OCI-M1 (cell line): Measurements from ENCODE around the gene ZBTB42.
A peak's percentile ranks its signal among the peaks of the same experiment; 100 is the strongest.

Experiments
- DNase-seq: peaks from one replicate; lab custom pipeline; 2025; lab: John Stamatoyannopoulos, UW

Gene ZBTB42

DNA sequence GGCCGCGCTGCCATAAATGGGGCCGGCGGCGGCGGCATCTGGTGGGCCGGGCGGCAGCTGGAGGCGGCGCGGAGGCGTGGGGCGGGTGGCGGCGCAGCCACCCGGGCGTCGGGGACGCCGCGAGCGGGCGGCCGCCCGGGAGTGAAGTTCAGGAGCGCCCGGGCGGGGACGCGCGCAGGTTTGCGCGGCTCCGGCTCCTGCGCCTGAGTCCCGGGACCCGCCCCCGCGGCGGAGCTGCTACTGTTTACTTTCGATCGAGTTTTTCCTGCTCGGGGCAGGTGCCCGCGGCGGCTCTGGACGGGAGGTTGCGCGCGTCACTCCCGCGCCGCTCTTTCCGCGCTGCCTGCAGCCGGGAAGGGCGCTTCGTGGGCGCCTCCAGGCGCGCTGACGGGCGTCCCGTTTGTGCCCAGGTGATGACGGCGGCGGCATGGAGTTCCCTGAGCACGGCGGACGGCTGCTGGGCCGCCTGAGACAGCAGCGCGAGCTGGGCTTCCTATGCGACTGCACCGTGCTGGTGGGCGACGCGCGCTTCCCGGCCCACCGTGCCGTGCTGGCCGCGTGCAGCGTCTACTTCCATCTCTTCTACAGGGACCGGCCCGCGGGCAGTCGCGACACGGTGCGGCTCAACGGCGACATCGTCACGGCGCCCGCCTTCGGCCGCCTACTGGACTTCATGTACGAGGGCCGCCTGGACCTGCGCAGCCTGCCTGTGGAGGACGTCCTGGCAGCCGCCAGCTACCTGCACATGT, at the start of gene ZBTB42:
Gene ZBTB42 (plus strand): TSS at position 331 of the 749 bp plus-strand sequence. CDS start 97 bp downstream, at position 428.
- DNase-seq, result peak; percentile 38

DNA sequence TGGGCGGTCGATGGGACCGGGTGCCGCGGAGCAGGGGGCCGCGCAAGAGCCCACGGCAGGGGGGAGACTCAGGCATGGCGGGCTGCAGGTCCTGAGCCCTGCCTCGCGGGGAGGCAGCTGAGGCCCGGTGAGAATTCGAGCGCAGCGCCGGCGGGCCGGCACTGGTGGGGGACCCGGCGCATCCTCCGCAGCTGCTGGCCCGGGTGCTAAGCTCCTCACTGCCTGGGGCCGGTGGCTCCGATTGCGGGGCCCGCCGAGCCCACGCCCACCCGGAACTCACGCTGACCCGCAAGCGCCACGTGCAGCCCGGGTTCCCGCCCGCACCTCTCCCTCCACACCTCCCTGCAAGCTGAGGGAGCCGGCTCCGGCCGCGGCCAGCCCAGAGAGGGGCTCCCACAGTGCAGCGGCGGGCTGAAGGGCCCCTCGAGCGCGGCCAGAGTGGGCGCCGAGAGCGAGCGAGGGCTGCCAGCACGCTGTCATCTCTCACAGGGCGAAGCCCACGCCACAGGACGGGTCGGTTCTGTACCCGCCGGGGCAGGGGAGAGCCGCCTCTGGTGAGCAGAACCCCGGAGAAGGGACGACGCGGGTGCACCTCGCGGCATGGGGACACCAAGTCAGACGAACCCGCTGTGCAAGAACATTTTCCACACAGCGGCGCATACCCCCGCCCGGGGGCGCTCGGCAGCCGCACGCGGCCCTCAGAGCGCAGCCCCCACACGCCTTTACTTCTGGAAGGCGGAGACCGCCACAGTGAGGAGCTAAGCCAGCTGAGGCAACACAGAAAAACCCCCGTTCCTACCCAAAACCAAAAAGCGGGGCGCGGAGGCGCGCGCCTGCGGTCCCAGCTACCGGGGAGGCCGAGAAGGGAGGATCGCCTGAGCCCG, 49.1 kb upstream of the ZBTB42 start:
- DNase-seq, result peak; percentile 71

DNA sequence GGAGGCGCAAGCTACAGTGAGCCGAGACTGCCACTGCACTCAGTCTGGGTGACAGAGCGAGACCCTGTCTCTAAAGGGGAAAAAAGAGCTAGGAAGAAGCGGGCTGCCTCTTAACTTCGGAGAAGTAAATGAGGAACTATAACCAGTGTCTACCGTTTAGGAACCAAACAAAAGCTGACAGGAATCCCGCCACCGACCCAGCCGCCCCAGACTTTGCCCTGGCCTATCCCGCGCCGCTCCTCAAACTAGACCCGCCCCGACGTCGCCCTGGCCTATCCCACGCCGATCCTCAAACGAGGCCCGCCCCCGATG, 48.5 kb upstream of the ZBTB42 start:
- DNase-seq, result no peak

DNA sequence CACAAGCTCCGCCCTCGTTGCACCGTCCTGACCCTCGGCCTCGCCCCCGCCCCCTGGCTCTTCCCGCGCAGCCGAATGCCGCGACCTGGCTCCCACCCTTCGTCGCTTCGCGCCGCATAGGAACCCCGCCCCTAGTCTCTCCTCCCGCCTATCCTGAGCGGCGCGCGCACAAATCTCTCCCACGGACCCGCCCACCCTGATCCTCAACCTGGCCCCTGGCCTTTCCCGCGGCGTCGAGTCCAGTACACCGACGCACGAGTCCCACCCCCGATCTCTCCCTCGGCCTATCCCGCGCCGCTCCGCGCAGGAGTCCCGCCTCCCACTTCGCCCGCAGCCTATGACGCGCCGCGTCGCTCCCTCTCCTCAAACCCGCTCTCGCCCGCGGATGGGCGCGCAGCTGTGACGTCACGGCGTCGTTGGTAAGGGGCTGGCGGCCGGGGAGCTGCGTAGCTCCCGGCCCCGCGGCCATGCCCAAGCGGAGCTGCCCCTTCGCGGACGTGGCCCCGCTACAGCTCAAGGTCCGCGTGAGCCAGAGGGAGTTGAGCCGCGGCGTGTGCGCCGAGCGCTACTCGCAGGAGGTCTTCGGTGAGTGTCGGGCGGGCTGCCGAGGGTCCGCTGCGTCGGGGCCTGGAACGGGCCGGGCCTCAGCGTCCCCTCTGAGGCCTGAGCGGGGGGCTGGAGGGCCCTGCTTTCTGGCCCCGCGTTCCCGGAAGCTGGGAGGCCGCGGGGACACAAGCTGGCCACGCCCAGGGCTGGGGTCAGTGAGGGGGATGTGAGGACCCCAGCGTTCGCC, 48.0 kb upstream of the ZBTB42 start, which contains the start of gene SIVA1:
Gene SIVA1 (plus strand): TSS at position 413 of the 793 bp plus-strand sequence. CDS start 55 bp downstream, at position 468.
- DNase-seq, result peak; percentile 100

DNA sequence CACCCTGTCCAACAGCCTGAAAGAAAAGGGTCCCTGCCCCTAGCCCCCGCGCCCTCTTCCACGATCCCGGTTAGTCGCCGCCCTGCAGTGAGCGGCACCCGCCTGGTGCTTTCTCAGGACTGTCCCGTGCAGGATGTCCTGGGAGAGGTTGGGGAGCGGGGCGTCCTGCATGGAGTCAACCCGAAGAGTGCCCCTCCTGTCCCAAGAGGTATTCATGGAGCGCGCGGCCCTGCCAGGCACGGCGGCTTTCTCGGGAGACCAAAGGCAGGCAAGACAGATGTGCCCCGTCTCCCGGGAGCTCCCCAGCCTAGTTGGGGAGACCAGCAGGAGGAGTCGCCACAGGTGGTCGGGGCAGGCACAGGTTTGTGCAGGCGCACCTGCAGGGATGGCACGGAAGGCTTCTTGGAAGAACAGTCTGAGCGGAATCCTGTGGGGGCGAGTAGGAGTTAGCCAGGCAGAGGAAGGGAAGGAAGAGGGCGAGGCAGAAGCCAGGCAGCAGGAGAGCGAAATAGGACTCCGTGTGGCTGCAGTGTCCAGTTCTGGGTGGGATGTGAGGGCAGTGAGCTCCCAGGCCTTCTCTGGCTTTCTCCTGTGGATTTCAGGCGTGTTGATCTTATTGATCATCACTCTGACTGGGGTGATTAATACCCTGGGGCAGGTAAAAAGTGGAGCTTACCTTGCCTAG, 47.2 kb upstream of the ZBTB42 start:
- no peak for DNase-seq

DNA sequence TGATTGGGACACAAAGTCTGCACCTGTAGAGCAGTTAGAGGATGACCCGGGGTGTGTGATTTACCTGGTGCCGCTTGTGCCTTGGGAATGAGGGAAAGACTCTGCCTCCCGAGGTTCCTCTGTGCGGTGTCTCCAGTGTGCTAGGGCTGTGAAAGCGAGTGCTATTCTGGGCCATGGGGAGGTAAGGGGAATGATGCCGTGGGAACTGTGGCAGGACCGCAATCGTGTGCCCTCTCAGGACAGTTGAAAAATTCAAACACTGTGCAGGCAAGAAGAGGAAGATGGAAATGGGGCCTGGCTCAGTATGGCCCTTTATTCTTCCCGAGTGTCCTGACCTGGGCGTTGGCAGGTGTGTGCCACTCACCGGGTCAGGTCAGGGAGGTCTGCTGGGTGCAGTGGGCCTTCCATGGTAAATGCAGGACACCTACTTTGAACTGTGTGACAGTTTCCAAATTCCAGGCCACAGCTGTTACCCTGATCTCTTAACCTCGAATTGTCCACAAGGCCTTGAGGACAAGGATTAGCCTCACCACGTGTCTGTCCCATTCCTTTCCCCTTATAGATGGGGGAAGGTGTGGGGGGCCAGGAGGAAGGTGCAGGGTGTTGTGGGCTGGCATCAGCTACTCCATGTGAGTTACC, 46.6 kb upstream of the ZBTB42 start:
- DNase-seq, result no peak

DNA sequence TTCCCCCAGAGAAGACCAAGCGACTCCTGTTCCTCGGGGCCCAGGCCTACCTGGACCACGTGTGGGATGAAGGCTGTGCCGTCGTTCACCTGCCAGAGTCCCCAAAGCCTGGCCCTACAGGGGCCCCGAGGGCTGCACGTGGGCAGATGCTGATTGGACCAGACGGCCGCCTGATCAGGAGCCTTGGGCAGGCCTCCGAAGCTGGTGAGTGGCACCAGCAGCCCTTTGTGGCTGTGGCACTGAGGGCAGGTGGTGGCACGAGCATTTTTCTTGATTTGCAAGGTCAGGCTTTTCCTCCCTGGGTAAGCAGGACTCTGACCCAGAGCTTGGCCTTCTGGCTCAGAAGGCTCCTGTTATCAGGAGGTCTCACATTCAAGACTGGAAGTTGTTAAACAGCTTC, 45.3 kb upstream of the ZBTB42 start:
- DNase-seq, result no peak

DNA sequence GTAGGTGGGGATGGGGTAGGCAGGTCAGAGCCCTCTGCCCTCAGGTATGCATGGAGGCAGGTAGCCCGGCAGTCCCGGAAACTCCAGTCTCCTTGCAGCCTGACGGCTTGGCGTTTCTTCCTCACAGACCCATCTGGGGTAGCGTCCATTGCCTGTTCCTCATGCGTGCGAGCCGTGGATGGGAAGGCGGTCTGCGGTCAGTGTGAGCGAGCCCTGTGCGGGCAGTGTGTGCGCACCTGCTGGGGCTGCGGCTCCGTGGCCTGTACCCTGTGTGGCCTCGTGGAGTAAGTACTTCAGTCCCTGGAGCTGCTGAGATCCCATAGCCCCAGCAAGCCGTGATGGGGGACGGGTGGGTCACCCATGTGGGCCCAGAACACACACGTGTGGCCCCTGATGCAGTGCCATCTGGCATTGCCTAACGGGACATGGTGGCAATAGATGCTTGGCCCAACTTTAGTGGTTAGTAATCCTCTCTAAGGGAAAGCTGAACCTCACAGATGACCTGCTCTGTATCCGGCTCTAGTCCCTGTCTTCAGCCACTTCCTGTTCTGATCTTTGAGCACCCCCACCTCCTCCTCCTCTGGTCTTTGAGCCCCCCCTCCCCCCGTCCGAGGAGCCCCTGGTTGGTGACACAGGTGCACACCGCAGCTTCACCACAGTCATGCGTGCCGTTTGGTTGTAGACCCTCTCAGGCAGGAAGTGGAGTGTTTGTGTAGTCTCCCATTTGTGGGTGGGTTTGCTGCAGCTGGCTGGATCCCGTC, 44.2 kb upstream of the ZBTB42 start:
- no peak for DNase-seq

DNA sequence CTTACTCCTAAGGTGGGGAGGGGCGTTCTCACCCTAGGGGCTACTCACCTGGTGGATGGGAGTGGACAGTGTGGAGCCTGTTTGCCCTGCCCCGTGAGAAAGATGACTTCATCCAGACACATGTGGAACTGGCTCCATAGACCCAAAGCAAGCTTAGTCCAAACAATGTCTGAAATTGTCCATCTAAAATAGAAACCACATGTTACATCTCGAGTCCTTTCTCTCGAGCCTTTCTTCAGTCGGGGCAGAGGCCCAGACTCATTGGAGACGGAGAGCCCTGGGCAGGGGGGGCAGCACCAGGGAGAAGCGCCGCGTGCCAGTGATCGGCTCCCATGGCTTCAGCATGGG, 43.7 kb upstream of the ZBTB42 start:
- no peak for DNase-seq

DNA sequence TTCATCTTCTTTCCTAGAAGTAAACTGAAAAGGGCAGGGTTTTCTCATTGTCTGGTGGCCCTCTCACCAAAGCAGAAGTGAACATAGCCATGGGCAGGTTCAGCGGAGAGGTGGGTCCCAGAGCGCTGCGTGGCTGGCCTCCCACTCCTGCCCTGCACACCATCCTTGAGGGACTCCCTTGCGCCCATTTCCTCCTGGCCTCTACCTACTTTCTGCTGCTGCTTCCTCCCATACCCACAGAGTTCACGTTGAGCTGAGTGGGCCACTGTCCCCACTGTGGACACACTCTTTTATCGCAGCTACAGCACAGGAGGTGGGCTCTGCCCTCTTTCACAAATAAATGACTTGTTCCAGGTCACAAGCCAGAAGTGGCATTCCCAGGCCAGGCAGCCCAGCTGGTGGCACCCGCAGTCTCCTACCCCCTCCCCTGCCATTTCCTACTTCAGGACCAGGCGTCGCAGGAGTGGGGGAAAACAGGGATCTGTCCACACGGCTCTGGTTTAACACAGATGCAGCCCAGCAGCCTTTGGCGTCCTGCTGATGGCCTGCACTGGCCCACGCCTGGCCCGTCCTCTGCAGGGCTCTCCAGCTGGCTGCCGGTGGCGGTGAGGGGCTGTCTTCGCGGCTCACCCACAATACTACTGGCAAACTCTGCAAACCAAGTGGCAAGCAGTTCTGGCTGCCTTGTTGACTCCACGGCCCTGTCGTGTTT, 43.1 kb upstream of the ZBTB42 start:
- DNase-seq, result no peak

DNA sequence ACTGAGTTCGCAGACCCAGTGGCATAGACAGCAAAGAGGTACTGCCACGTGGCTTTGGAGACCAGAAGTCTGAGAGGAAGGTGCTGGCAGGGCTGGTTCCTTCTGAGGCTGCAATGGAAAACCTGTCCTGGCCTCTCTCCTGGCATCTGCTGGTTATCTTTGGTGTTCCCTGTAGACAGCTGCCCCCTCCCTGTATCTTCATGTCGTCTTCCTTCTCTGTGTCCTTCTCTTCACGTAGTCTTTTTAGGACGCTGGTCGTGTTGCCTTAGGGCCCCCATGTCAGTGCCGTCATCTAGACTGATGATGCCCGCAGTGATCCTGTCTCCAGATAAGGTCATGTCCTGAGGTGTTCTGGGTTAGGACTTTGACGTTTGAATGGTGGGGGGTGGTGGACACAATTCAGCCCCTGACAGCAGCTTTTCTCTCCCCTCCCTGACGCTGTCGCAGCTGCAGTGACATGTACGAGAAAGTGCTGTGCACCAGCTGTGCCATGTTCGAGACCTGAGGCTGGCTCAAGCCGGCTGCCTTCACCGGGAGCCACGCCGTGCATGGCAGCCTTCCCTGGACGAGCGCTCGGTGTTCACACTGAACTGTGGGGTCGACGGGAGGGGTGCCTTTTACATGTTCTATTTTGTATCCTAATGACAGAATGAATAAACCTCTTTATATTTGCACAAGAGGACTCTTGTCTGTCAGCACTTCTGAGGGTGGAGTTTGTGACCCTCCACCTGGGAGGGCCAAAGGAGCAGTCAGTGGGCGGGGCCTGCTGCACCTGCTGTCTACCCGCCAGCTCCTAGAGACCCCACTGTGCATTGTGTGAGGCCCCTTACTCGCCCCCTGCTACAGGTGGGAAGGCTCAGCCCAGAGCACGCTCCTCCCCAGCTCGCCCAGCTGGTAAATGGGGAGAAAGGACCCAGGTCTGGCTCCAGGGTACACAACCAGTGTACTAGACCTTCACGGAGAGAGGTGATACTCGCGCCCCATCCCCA, 41.6 kb upstream of the ZBTB42 start:
- no peak for DNase-seq

DNA sequence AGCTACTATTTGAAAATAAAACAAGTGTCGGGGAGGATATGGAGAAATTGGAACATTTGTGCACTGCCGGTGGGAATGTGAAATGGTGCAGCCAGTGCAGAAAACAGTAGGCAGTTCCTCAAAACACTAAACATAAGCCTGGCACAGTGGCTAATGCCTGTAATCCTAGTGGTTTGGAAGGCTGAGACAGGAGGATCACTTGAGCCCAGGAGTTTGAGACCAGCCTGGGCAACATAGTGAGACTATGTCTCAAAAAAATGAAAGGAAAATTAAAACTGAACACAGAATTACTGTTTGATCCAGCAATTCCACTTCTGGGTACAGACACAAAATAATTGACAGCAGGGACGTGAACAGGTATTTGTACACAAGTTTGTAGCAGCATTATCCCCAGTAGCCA, 35.4 kb upstream of the ZBTB42 start:
- no peak for DNase-seq

DNA sequence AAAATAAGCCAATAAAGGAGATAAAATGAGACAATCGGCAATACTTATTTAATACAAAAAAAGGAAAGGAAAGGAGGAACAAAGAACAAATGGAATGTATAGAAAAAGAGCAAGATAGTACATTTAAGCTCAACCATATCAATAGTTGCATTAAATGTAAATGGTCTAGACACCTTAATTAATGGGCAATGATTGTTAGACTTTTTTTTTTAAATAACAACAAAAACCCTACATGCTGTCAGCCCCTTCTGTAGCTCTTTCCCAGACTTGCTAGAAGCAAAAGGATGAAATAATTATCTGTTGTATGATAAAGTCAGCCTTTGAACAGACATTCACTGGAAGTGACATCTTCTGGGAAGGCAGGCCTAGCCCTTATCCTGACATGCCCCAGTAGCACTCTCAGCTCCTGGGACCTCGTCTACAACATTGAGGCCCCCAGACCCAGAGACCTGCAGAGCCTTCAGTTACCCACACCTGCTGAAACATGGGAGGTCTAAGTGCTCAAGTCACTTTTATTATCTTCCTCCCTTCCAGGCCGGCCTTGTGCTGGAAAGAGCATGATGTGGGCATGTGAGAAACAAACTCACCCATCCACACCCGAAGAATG, 34.5 kb upstream of the ZBTB42 start:
- DNase-seq, result no peak

DNA sequence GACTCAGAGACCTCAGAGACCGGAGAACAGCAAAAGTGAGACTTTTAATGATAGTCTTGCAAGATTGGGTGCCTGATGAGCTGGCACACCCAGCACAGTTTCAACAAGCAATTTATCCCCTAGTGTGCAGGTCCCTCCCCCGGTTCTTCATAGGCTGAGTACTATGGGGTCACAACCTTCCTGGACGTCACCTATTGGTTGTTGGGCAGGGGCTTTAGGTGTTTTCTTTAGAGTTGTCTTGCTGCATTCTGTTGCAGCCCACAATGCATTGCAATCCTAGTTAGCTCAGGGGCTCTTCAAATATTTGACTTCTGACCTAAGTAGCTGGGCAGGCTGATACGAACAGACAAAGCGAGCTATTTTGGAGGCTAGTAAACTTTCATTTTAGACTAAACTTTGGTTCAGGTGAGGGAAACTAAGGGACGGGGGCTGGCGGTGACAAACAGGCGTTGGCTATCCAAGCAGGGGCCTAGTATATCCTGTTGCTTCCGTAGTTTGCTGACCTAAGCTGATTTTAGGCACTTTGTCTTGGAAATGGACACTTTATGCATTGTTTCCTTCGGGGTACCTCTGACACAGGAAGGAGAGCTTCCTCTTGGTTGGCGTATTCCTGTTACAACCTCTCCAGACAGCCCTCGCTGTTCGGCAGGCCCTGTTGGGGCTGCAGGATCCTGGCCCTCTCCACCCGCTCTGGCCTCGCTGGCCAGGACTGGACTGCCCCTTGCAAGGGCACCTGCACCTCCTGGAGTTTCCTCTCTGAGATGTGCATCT, 33.9 kb upstream of the ZBTB42 start:
- no peak for DNase-seq

DNA sequence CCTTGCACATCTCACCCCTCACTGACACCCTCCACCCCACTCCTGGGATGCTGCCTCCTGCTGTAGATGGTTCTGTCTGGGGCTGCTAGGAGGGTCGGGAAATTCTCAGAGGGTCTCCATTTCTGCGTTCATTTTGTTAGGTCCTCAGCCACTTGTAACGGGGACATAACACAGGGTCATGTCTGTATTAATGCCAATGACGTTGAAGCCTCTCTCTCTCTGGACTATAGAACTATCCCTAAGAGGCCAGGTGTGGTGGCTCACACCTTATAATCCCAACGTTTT, 33.3 kb upstream of the ZBTB42 start:
- no peak for DNase-seq

DNA sequence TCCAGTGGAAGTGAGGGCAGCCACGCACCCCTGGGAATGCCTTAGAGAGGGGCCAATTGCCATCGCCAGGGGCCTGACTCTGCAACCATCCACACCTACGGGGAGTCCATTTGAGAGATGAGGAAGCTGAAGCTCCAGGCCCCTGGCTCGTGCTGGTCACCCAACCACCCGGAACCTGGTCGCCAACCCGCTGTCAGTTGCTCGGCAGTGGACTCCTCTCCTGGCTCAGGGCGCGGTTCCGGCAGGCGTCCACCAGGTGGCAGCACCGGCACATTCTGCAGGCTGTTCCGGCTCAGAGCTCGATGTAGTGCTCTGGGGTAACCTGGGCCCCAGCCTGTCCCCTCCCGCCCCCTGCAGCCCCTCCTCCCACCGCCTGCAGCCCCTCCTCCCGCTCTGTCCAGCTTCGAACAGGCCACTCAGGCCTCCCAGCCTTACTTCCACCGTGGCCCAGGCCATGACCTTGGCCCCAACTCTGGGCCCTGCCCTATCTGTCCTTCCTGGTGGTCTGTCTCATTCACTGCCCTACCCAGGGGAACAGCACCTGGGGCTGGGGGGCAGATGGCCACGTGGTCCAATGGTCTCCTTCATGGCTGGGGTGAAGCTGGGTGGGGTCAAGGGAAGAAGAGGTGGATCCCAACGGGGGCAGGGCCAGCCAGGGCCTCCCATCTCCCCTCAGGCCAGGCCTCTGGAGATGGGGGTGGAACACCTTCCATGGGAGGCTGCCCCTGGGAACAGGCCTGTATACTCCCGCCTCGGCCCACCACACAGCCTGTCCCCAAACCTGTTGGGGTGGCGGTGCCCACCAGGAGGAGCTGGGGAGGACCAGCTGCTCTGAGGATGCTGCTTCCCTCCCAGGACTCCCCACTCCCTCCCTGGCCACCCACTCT, 32.2 kb upstream of the ZBTB42 start:
- DNase-seq, result peak; percentile 86
